NCI-H1436 (cell line): Measurements from ENCODE around the gene RNF5.
"Not testable (repeated sequence)": the region's sequence is repeated elsewhere in the genome, so short reads cannot be mapped to it uniquely, and the experiment has no call there.

Experiments
- DNase-seq: peaks from one replicate; lab custom pipeline; 2025; lab: John Stamatoyannopoulos, UW

The RNF5 gene

DNA sequence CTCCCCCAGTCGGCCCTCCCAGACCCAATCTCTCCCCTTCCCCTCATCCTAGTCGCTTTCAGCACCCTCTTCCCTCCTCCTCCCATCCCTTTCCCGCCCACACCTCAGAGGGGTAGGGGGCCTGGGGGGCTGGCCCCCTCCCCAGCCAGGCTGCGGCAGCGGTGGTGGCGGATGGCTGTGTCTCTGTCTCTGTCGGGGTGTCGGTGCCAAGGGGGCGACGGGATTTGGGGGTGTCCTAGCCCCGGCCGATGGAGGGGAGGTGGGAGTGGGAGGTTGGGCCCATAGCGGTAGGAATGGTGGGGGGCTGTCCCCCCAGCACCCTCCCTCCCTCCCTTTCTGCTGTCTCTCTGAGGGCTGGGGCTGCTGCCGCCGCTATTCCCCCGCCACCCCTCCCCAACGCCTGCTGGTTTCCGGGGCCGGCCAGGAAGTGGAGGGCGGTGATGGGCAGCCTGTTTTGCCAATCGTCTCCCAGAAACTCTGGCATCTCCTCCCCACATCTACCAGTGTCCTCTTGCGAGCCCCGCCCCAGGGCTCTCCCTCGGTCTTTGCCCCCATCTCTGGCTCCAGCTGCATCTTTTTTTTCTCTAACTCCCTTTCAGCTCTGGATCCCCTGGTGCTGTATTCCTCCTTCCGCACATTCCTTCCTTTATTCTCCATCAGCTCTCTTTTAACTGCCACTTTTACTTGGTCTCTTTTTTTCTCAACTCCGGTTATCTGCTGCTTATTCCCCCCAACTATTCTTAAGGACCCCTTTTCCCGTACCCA, 2.3 kb upstream of the RNF5 start, which contains the start of gene AGPAT1:
AGPAT1 (minus strand) TSS at position 374 of the 765 bp plus-strand sequence. CDS start 4,588 bp downstream, outside the sequence.
- DNase-seq = peak; percentile 93

GRCh38 chr6:32176476-32177182, 1.6 kb upstream of the RNF5 start:
- no peak for DNase-seq

- DNase-seq = no peak
Observed at GRCh38 chr6:32177183-32177787, 920 bp upstream of the RNF5 start.

GRCh38 chr6:32178547-32179440, 589 bp downstream of the RNF5 start:
- no peak for DNase-seq

DNA sequence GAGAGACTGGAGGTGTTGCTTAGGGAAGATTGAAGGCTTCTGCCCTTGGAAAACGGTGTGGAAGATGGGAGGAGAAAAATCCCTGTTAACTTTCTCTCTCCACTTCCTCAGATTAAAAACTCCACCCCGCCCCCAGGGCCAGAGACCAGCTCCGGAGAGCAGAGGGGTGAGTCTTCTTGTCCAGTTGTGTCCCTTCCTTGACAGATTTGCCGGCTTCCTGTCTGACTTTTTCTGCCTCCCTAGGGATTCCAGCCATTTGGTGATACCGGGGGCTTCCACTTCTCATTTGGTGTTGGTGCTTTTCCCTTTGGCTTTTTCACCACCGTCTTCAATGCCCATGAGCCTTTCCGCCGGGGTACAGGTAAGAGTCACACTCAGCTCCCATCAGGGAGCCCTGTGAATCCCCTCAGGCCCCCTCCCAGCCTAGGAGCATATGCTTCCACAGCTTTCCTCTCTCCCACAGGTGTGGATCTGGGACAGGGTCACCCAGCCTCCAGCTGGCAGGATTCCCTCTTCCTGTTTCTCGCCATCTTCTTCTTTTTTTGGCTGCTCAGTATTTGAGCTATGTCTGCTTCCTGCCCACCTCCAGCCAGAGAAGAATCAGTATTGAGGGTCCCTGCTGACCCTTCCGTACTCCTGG, 1.7 kb downstream of the RNF5 start:
- DNase-seq = no peak

GRCh38 chr6:32181148-32181702, 3.0 kb downstream of the RNF5 start:
- no peak for DNase-seq

- DNase-seq = no peak
Observed at GRCh38 chr6:32181915-32182529, 3.8 kb downstream of the RNF5 start.

- no peak for DNase-seq
Observed at GRCh38 chr6:32182555-32182981, 4.4 kb downstream of the RNF5 start.

DNA sequence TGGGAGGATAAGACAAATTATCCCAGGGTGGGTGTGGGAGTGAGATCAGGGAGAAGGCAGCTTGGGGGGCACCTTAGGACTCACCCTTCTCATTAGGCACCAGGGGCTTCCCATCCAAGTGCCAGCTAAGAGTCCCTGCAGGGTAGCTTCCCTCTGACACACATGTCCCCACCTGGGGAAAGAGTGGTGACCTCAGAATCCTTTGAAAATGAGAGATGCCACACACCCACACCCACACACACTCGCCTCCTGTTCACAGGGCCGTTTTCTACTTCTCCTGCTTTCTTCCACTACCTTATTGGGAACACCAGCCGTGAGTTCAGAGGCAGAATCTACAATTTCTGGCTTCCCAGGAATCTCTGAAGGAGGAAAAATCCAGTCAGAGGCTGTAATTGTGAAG, 4.8 kb downstream of the RNF5 start:
- no peak for DNase-seq

DNA sequence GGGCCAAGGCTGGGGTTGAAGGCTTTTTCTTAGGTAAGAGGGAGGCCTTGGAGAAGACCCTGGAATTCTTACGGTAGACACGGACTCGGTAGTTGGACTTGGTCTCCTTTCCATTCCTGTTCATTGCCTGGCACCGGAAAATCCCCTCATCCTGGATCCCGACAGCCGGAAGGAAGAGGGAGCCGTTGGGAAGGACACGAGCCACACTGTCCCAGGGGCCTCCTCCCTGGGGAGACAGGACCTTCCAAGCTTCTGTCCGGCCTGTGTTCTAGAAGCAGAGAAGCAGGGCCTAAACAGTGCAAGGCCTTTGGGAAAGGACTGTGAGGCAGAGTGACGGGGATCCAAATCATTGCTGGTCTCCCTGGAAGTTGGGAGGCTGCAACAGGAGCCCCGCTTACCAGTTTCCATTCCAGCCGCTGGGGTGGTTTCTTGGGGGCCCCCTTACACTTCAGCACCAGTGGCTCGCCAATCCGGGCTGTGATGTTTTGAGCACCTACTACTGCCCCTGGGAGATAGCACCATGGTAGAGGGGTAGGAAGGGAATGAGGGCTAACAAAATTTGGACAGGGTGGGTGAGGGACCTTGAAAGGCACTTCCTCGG, 5.4 kb downstream of the RNF5 start:
- DNase-seq = no peak

DNA sequence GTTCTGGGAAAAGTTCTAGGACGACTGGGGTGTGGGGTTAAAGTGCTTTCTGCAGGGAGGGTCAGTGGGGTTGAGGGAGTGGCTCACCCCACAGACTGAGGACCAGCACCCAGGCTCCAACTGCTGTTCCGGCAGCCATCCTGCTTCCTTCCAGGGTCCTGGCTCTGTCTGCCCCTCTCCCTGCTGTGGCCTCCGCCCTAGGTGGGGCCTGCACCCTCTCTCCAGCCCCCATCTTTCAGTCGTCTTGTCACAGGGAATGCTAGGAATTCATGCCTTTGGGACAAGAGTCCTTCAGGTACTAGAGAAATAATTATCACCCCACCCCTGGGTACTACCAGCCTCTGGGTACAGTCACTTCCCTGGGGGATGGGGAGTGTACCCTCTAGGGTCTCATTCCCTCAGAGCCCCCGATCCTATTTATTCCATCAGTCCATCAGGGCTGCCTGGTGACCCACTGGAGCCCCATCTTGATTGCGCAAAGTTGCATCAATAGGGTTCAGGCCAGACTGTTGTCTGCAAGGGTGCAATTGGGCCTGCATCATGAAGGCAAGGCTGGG, 6.0 kb downstream of the RNF5 start, which contains the start of gene AGER:
AGER (minus strand) TSS at position 170 of the 557 bp plus-strand sequence; CDS start at position 139, 31 bp downstream.
- DNase-seq = no peak

GRCh38 chr6:32185681-32186131, 7.5 kb downstream of the RNF5 start:
- not testable (repeated sequence) for DNase-seq

DNA sequence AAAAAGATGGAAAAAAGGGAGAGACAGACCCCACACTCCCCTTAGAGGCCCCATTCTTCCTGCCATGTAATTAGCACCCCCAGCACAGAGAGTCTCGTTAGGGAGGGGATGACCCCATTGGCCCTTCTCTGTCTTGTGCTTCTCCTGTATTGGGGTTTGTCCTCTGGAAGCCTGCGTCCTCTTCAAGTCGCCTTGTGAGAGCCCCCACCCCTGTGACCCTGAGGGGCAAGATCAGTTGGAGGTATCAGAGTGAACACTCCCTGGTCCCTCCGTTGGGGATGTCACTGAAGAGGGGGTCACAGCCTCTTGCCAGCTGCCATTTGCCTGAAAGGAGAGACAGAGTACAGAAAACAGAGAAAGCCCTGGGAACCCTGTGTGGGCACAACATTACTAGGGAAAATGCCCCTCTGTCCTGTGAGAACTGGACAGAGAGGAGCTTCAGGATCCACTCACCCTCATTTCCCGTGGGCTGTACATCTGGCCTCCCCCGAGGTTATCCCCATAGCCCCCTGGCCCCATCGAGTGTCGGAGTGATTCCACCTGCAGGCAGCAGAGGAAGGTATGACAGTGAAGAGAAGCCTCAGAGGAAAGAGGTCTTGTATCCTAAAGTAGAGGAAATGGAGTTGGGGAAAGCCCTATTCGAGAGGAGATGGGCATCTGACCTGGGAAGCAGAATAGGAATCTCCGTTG, 8.1 kb downstream of the RNF5 start:
- not testable (repeated sequence) for DNase-seq

DNA sequence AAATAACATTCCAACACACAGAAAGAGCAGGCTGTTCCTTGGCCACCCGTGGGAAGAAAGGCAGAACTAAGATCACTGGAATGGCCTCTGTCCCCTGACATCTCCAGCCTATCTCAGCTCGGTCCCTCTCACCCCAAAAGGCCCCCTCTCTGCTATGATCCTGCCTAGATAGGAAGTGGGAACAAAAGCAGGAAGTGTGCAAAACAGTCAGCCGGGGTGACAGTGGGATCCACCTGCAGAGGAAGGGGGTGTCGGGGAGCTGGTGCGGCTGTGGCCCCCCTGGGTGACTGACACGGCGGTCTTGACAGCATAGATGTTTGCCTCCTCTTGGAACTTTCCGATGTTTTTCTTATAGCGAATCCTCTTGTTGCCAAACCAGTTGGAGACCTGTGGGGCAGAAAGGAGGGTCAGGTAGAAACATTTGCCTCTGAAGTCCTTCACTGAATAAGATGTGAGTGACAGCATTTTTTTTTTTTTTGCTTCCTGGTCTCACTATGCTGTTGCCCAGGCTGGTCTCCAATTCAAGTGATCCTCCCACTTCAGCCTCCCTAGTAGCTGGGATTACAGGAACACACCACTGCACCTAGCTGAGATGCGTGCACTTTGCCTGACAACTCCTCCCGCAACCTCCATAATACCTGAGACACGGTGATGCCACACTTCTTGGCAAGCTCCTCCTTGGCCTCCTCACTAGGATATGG, 9.0 kb downstream of the RNF5 start:
- no peak for DNase-seq

- not testable (repeated sequence) for DNase-seq
Observed at GRCh38 chr6:32187725-32188380, 9.6 kb downstream of the RNF5 start.

DNA sequence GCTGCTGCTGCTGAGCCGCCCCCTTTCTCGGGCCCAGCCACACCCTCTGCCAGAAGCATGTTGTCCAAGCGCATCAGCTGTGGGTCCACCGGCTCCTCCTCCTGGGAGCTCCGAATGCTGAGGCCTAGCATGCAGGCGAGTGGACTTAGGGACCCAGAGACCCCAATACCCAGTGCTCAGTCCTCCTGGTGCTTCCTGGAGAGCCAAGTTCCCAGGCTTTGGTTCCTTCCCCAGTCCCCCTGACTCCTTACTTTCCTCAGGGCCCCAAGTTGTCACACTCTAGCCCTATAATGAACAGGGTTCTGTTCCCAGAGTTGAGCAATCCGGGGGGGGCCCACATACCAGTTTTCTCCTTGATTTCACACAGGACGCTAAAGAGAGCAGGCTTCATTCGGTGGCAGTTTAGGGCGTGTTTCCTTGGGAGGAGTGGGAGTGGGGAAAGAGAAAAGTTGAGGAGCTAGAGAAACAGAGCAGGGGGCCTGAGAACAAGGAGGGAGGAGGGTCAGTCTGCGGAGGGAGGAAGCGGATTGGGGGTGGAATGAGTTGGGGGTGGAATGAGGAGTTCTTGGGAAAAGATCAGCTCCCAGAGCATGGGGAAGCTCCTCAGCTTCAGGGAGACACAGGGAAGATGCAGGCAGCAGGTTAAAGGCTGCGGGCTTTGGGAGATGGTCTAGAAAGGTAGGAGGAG, 10.3 kb downstream of the RNF5 start:
- DNase-seq = no peak

DNA sequence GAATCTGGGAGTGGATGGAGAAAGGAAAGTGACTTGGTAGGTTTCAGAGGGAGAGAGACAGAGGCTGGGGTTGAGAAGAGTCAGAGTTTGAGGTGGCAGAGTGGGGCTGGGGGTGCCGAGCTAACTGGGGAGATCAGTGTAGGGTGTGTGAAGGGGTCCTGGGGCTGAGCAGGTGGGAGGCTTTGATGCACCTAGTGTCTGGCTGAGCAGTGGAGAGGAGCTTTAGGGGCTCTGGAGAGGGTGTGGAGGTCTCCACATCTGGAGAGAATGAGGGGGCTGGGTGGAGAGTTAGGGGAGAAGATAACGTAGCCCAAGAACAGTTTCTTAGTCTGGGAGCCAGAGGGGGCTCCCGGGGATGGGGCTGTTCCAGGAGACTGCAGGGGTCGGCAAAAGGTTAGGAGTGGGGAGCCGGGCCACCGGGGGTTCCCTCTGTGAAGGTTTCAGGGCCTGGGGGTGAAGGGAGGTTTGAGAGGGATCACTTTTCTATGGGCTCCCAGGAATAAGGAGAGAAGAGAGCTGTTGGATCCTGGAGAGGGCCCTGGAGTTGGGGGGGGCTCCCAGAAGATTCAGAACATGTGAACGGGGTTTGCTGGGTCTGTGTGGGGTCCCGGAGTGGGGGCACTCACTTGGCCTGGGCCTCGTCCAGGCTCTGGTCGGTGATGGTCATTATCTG, 11.0 kb downstream of the RNF5 start:
- DNase-seq = no peak
